AG09309 (cell line): ENCODE measurements around the gene ZNF808.
"Not testable (repeated sequence)": the region's sequence is repeated elsewhere in the genome, so short reads cannot be mapped to it uniquely, and the experiment has no call there.

Experiments
- DNase-seq: peaks from one replicate; pipeline ENCODE4 v3.0.0-alpha.2; 2010; ENCODE audit warnings: low read depth
- H3K4me3 ChIP-seq: 2 replicates; pipeline ENCODE4 v1.5.1; 2011; ENCODE audit warnings: mild to moderate bottlenecking, low read depth, low read length, moderate library complexity; ENCODE audit not compliant: control insufficient read depth
- CTCF ChIP-seq: IDR thresholded peaks from 2 replicates; pipeline ENCODE4 v1.5.1; 2011; ENCODE audit warnings: mild to moderate bottlenecking, low read depth, low read length, inconsistent platforms; ENCODE audit not compliant: insufficient read depth, control insufficient read depth; ENCODE audit errors: missing control alignments

The ZNF808 gene

DNA sequence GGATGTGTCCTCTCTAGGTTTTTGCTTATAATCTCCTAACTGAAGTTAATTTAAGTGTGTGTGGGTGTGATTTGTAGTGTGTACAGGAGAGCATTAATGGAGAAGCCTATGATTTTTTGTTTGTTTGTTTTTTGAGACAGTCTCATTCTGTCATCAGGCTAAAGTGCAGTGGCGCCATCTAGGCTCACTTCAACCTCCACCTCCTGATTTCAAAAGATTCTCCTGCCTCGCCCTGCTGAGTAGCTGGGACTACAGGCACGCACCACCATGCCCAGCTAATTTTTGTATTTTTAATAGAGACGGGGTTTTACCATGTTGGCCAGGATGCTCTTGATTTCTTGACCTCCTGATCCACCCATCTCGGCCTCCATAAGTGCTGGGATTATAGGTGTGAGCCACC, 63.3 kb downstream of the ZNF808 start:
- H3K4me3 ChIP-seq = no peak overlapping the region
- DNase-seq = no peak
- no peak for TF ChIP-seq CTCF

DNA sequence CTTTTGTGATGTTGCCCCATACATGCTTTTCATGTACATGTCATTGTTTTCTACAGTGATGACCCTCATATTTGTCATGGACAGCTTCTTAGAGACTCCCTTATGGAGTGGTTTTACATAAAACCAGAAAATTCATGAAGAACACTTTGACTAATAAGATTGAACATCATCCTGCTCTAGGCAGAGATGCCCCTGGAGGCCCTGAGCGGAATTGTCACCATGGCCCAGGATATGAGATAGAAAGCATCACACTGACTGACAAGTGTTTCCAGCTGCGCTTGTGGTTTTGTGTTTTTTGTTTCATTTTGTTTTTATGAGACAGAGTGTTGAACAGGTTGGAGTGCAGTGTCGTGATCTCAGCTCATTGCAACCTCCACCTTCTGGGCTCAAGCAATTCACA, 64.8 kb downstream of the ZNF808 start:
- H3K4me3 ChIP-seq = no peak overlapping the region
- no peak for DNase-seq
- TF ChIP-seq CTCF = no peak

DNA sequence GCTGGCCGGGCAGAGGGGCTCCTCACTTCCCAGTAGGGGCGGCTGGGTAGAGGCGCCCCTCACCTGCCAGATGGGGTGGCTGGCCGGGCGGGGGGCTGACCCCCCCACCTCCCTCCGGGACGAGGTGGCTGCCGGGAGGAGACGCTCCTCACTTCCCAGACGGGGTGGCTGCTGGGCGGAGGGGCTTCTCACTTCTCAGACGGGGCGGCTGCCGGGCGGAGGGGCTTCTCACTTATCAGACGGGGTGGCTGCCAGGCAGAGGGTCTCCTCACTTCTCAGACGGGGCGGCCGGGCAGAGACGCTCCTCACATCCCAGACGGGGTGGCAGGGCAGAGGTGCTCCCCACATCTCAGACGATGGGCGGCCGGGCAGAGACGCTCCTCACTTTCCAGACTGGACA, 66.0 kb downstream of the ZNF808 start:
- H3K4me3 ChIP-seq, DNase-seq: not testable (repeated sequence)

DNA sequence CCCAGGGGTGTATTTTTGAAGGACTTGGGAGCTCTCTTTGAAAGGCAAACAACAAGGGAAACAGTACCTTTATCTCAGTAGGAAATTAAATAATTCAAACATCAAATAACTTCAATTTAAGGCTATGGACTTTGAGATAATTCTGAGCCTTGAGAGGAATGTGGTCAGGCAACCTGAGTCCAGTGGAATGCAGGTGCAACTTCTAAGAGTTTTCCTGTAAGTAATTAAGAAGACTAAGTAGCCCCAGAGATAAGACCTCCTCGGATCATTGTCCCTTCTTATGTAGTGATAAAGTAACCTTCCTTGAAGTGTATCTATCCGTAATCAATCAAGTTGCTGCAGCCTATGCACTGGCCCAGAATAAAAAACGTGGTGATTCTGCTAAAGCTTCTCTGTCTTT, 71.8 kb downstream of the ZNF808 start:
- no peak for DNase-seq
- no peak overlapping the region for H3K4me3 ChIP-seq
- TF ChIP-seq CTCF = no peak

- TF ChIP-seq CTCF = no peak
- DNase-seq = no peak
- H3K4me3 ChIP-seq = peak overlapping the region; percentile 62
Measured at GRCh38 chr19:52600639-52601024, 73.2 kb downstream of the ZNF808 start.

DNA sequence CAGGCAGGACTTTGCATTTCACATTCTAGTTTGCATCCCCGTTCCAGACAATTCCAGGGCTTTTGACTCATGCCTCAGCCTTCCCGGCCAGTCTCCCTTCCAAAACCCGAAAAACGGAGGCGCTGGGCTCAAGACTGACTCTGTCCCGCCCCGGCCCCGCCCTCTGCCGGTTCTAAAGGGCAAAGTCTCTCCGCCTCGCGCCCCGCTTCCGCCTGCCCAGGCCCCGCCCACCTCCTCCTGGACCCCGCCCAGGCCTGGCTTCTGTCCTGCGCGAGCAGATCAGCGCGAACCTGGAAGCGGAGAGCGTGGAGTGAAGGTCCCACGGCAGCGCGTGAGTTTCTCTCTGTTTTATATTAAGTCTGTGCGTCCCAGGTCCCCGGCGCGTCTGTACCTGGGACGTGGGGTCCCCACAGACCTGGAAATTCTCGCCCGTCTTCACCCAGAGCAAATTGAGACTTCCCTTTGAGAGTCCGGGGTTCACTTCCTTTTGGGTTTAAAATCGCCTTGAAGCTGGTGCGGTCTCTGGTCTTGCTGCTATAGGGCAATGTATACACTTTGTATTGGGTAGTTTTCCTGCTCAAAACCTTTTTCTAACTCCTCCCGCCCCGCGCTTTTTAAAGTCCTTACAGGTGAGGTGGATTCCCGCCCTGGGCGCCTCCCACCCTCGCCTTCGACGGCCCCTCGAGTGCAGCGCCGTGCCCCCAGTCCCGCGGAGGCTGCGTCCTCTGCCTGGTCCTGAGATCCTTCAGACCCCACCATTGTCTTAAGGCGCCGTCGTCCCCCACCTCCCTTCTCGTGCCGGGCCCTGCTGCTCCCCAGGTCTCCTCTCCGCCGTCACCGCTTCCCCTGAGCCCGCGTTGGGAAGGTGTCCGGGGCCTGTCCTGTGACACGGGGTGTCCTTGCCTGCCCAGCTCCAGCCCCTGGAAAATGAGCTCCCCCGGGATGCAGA, 73.8 kb downstream of the ZNF808 start:
- peak; percentile 30 for TF ChIP-seq CTCF
- DNase-seq = peak; percentile 48
- peak overlapping the region; percentile 62 for H3K4me3 ChIP-seq

DNA sequence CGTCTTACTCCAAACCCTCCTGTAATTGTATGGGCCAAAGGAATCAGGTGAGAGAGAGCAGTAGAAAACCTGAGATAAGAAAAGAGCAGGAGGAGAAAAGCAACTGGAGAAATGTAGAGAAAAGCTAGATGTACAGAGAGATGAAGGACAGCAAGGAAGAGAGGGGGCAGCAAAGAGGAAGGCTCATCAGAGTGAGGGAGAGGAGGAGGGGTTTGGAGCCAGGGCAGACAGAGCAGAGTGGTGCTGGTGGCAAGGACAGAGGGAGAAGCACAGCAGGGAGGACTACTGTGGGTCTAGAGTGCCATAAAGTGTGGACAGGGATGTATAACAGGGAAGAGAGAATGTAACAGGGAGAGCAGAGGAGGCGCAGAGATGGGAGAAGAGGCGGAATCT, 74.5 kb downstream of the ZNF808 start:
- TF ChIP-seq CTCF = peak; percentile 30
- peak overlapping the region; percentile 62 for H3K4me3 ChIP-seq
- not testable (repeated sequence) for DNase-seq
